Measurements from ENCODE around the gene B4GALT3. TPM values are rescaled to one million over a fixed set of nuclear protein-coding genes. Genes with fewer than 3 reads are reported as not detected.

Gene B4GALT3
- total RNA-seq, 2 donors from 2014 or later: 38.2 to 68.7 TPM

GRCh38 chr1:161140755-161141400 lies 36.4 kb downstream of the B4GALT3 start:
- Histone ChIP-seq H3K4me3 (no peak overlapping the region), H3K27ac (no peak overlapping the region), H3K27me3 (replicated peaks; ENCODE audit: insufficient read depth) (no peaks in the 10 kb centered on the region), H3K4me1 (replicated peaks) (no peaks in the 10 kb centered on the region), H3K36me3 (no peaks in the 10 kb centered on the region), H3K9me3 (no peaks in the 10 kb centered on the region)
- WGBS: 96% methylated on average over 29 of the region's 29 CpGs
- DNase-seq (ENCODE audit: low spot score): no peak
- TF ChIP-seq, protein P1, sequence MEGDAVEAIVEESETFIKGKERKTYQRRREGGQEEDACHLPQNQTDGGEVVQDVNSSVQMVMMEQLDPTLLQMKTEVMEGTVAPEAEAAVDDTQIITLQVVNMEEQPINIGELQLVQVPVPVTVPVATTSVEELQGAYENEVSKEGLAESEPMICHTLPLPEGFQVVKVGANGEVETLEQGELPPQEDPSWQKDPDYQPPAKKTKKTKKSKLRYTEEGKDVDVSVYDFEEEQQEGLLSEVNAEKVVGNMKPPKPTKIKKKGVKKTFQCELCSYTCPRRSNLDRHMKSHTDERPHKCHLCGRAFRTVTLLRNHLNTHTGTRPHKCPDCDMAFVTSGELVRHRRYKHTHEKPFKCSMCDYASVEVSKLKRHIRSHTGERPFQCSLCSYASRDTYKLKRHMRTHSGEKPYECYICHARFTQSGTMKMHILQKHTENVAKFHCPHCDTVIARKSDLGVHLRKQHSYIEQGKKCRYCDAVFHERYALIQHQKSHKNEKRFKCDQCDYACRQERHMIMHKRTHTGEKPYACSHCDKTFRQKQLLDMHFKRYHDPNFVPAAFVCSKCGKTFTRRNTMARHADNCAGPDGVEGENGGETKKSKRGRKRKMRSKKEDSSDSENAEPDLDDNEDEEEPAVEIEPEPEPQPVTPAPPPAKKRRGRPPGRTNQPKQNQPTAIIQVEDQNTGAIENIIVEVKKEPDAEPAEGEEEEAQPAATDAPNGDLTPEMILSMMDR (IDR thresholded peaks at IDR 0.05): no peak
- TF ChIP-seq POLR2A (IDR thresholded peaks at IDR 0.05) (no peak), POLR2AphosphoS5 (IDR thresholded peaks at IDR 0.05) (no peak)
- intact Hi-C loops (cut with DNase I): no loop called here

- intact Hi-C loops (cut with DNase I): no loop called here
- no peak overlapping the region for H3K27ac ChIP-seq
- H3K9me3 ChIP-seq: no peaks in the 10 kb centered on the region
- H3K4me1 ChIP-seq (replicated peaks): no peaks in the 10 kb centered on the region
- peak; percentile 39 for DNase-seq (ENCODE audit: low spot score)
- no peaks in the 10 kb centered on the region for H3K36me3 ChIP-seq
- no peak overlapping the region for H3K4me3 ChIP-seq
- WGBS: 33% methylated on average over 1 of the region's 1 CpG
- H3K27me3 ChIP-seq (replicated peaks; ENCODE audit: insufficient read depth): no peaks in the 10 kb centered on the region
- TF ChIP-seq, protein P1 (IDR thresholded peaks at IDR 0.05): peak in 3 of 4 experiments; percentile 38 to 54 (median 51)
- TF ChIP-seq POLR2AphosphoS5 (IDR thresholded peaks at IDR 0.05) (no peak), POLR2A (IDR thresholded peaks at IDR 0.05) (no peak)
Observed at GRCh38 chr1:161139766-161140165, 37.5 kb downstream of the B4GALT3 start.

DNA sequence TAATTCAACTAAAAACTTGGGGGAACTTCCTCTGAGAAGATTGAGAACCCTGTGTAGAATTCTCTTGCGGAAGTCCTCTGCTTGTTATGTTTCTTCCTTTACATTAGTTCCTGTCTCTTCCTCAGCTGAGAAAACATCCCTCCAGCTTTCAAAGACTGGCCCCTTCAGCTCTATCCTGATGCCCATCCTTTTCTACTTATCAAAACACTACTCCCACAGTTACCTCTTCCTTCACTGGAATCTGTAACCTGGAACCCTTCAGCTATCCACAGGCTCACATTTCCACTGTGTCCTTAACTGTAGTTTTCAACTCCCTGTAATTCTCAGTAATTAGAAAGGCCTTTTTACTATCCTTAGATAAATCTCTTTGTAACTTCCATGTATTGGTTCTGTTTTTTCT lies 38.9 kb downstream of the B4GALT3 start:
- Histone ChIP-seq H3K9me3 (no peaks in the 10 kb centered on the region), H3K27me3 (replicated peaks; ENCODE audit: insufficient read depth) (no peaks in the 10 kb centered on the region), H3K36me3 (no peaks in the 10 kb centered on the region), H3K4me3 (no peak overlapping the region), H3K27ac (no peak overlapping the region), H3K4me1 (replicated peaks) (peaks cover 5% of the 10 kb centered on the region)
- no peak for DNase-seq (ENCODE audit: low spot score)
- TF ChIP-seq POLR2A (IDR thresholded peaks at IDR 0.05) (no peak), POLR2AphosphoS5 (IDR thresholded peaks at IDR 0.05) (no peak)
- TF ChIP-seq, protein P1 (IDR thresholded peaks at IDR 0.05): no peak
- WGBS: 79% methylated on average over 1 of the region's 1 CpG
- intact Hi-C loops (cut with DNase I): no loop called here

GRCh38 chr1:161137881-161138280 lies 39.4 kb downstream of the B4GALT3 start:
- H3K36me3 ChIP-seq: no peaks in the 10 kb centered on the region
- DNase-seq (ENCODE audit: low spot score): no peak
- intact Hi-C loops (cut with DNase I): no loop called here
- H3K27me3 ChIP-seq (replicated peaks; ENCODE audit: insufficient read depth): no peaks in the 10 kb centered on the region
- no peak overlapping the region for H3K4me3 ChIP-seq
- 83% methylated on average over 3 of the region's 3 CpGs for WGBS
- peaks cover 5% of the 10 kb centered on the region for H3K4me1 ChIP-seq (replicated peaks)
- TF ChIP-seq POLR2A (IDR thresholded peaks at IDR 0.05): no peak
- TF ChIP-seq, protein P1 (IDR thresholded peaks at IDR 0.05): no peak
- H3K27ac ChIP-seq: no peak overlapping the region
- no peaks in the 10 kb centered on the region for H3K9me3 ChIP-seq

DNA sequence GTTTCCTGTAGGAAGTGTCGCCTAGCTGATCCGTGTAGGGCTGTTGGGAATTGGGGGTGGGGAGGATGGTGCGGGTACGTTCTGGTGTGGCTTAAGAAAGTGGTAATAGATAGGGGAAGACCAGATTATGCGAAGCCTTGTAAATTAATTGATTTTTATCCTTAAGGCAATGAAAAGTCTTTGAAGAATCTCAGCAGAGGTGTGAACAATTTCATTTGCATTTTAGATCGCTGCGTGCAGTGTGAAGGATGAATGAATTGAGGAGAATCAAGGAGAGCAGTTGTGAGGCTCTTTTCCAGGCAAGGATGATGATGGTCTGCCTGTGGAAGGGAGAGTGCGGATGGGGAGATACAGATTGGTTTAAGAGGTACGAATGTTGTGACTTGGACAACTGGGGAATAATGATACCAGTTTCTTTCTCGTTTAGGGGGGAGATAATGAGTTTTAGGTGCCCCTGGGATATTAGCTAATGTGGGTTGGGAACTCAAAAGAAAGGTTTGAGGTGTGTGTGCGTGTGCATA lies 44.0 kb downstream of the B4GALT3 start:
- WGBS: 3% methylated on average over 11 of the region's 11 CpGs
- Histone ChIP-seq H3K4me1 (replicated peaks) (peaks cover 5% of the 10 kb centered on the region), H3K9me3 (no peaks in the 10 kb centered on the region), H3K4me3 (peak overlapping the region; percentile 69 to 77), H3K27me3 (replicated peaks; ENCODE audit: insufficient read depth) (no peaks in the 10 kb centered on the region), H3K36me3 (no peaks in the 10 kb centered on the region), H3K27ac (peak overlapping the region; percentile 93 to 97)
- no peak for DNase-seq (ENCODE audit: low spot score)
- intact Hi-C loops (cut with DNase I): loop anchor here (2.0 kb wide), 2 partner anchors 14 to 20 kb away; partner anchors contain the start of genes NIT1, PFDN2 and UFC1
- TF ChIP-seq POLR2AphosphoS5 (IDR thresholded peaks at IDR 0.05) (no peak), POLR2A (IDR thresholded peaks at IDR 0.05) (no peak)
- TF ChIP-seq, protein P1 (IDR thresholded peaks at IDR 0.05): no peak

Measured in prostate gland (tissue), 2 donors.